PC-3 (cell line): ENCODE data around the gene GNAS.

Experiments used
- CTCF ChIP-seq: fragments of 300-600 bp; sonication (generic); conservative IDR thresholded peaks from 2 replicates; pipeline ENCODE4 v1.5.1; 2017; ENCODE audit warnings: antibody characterized with exemption, low read depth, mild to moderate bottlenecking, low read length
- EZH2 ChIP-seq: fragments of 300-600 bp; sonication (generic); IDR thresholded peaks from one replicate; pipeline ENCODE4 v1.6.1; 2017; ENCODE audit warnings: antibody characterized with exemption, mild to moderate bottlenecking, low read length; ENCODE audit not compliant: unreplicated experiment

- TF ChIP-seq CTCF (no peak), EZH2 (no peak)
These were observed 14.8 kb upstream of the GNAS start for GRCh38 chr20:58837717-58838116.
